ENCODE results near the gene SPOCK1.
A peak's percentile ranks its signal among the peaks of the same experiment; 100 is the strongest.

The SPOCK1 gene

GRCh38 chr5:137320056-137321045 is 178.8 kb downstream of the SPOCK1 start:
- peak; percentile 39 for DNase-seq

- no peak for DNase-seq
These were observed 181.1 kb downstream of the SPOCK1 start for GRCh38 chr5:137318027-137318426.

- DNase-seq = no peak
These were observed 182.8 kb downstream of the SPOCK1 start for GRCh38 chr5:137316346-137316736.

- no peak for DNase-seq
These were observed 183.4 kb downstream of the SPOCK1 start for GRCh38 chr5:137315534-137316345.

DNA sequence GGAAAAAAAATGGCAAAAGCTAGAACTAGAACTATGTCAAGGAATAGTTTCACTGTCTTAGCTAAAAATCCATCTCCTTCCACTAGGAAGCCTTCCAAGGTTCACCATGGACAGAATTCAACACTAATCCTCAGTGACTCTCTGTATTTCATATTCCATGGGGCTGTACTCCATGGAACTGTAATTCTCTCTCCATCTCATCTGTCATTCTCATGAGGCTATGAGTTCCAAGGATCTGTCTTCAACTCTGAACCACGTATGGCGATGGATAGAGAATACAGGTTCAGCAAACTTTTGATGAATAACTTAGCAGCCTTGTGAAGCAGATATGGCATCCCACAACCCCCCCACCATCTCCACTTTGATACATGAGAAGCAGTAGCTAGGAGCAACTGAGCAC is 184.0 kb downstream of the SPOCK1 start:
- DNase-seq = no peak

DNA sequence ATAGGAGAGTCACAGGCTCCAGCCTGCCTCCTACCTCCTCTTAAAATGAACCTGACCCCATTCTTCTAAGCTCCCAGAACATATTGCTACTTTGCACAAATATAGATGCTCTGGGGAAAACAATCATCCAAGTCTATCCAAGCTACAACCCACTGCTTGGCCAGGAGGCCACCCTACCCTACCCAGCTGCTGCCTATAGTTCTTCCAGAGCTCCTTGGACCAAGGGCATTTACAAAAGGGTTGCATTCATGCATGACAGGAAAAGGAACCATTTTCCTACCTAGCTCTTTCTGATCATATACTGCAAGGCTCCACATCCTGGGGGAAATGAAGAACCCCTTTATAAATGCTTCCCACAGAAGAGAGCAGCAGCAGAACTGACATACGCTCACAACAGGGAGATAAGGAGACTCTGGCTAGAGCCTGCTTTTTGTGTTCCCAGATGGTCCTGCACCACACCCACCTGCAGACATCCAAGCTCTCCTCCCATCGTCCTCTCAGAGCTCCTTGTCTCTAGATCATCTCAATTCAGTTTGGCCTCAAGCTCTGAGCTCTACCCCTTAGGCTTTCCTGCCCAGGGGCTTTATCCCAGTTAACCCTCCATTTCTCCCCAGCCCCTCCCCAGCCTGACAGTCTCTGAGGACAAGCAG is 185.5 kb downstream of the SPOCK1 start:
- DNase-seq = no peak

DNA sequence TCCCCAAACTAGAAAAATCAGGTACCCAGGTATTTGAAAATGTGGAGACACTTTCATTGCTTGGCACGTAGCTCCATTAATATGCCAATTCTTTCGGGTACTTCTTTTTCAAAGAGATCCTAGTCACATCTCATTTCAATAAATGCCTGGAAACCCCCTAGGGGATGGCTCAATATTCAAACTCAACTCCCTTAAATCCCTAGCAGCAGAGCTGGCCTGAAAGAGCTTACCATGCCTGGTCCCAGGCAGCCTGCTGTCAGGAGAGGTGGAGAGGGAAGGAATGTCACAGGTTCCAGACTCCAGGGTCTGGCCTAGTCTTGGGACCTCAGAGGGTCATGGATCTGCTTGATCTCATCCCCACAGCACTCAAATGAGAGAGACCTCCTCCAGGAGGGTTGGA is 187.1 kb downstream of the SPOCK1 start:
- no peak for DNase-seq

- DNase-seq = no peak
These were observed 188.9 kb downstream of the SPOCK1 start for GRCh38 chr5:137310051-137310730.

DNA sequence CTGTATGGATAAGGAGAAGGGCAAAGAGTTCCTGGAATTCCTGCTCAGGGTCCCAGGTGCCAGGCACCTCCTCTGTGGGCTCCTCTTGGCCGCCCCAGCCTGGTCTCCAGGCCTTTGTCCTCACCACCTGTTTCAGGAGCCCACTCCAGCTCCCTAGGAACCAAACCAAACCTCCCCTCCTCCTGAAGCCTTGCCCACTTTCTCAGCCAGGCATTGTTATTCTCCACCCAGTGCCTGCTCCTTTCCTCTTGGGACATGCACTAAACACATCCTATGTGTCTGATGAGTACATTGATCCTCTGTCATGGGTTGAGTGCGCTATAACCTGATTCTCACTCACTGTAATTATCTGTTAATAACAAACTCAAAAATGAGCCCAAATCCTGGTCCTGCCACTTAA is 189.8 kb downstream of the SPOCK1 start:
- DNase-seq = no peak

GRCh38 chr5:137308311-137308710 is 190.8 kb downstream of the SPOCK1 start:
- DNase-seq = no peak

- DNase-seq = no peak
These were observed 192.2 kb downstream of the SPOCK1 start for GRCh38 chr5:137306903-137307302.

DNA sequence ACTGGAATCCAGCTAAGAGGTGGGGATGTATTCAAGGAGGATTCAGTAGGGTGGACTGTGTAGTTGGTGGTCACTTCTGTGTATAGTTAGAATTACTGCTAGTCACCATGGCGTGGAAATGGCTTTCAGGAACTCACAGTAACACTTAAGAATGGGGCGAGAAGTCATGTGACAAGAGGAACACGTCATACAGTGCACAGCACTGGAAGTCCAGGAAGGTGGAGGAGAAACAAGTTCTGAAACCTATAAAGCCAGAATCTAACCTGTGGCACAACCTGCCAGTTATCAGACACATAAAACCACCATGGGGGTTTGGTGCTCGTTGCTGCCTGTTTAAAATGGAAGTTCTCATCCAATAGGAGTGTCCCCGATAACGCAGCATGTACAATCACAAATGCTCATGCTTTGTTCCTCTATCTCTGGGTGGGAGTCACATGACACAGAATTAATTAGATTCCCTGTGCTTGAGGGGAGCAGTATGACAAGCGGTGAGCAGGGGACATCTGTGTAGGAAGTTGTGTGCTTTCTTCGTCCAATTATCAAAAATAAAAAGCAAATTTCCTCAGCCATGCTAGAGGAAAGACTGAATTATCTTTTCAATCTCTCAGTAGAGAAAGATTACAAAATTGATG is 193.0 kb downstream of the SPOCK1 start:
- no peak for DNase-seq

DNA sequence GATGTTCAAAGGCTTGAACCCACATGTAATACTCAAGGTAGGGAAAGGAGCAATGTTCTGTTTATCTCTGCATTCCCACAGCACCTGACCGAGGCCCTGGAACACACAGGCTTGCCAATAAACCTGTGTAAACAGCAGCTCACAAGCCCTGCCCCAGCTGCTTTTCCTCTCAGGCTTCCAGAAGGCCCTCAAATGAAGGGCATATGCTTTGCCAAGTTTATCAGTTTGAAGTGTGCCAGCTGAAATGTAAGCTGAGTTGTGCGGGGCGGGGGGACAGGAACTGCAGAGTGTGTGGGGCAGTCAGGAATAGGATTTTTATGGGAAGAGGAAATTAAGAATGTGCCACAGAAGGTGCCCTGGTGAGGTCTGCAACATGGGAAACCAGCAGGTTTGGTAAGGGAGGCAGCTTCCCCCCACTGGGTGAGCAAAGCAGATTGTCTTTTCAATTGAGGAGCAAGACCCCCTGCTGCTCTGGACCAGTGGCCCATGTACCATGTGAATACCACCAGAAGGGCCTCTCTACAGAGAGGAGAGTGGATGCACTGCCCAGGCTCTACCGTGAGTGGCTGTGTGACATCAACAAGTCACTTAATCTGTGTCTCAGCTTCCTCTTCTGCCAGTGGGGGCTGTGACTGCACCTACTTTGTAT is 194.8 kb downstream of the SPOCK1 start:
- DNase-seq = no peak

- no peak for DNase-seq
These were observed 195.6 kb downstream of the SPOCK1 start for GRCh38 chr5:137303509-137303908.

GRCh38 chr5:137300411-137301240 is 198.5 kb downstream of the SPOCK1 start:
- no peak for DNase-seq

DNA sequence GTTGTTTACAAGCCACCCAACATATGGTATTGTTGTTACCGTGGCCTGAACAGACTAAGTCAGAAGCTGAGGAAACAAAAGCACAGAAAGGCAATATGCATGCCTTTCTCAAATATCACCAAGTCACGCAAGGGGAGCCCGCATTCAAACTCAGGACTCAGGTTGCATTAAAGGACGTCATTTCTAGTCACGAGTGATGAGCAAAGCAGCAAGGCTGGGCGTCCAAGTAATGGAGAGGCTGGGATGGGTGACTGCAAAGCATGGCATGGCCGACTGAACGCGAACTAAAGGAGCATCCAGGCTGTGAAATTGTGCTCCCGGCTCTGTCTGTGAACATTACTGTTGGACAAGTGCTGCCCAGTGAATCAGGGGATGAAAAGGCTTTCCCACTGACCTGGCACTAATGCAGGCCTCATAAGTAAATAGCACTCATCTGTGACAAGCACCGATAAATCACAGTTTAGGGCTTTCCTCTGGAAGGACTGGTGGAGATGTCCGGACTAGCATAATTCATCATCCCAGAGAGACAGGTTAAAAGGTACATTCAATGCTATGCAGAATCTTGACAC is 202.8 kb downstream of the SPOCK1 start:
- no peak for DNase-seq

DNA sequence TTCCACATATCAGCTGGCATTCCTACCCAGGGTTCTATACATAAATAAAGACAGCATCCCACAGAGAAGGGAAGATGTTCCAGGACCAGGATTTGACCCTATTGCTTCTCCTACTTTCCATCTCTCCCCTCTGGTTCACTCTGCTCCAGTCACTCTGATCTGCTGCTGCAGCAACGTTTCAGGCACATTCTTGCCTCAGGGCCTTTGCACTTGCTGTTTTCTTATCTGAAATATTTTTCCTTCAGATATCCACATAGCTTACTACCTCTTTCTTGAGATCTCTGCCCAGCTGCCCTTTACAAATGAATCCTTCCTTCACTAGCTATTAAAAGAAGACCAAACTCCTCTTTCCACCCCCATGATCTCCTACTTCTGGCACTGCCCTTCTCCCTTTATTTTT is 204.5 kb downstream of the SPOCK1 start:
- DNase-seq = no peak

DNA sequence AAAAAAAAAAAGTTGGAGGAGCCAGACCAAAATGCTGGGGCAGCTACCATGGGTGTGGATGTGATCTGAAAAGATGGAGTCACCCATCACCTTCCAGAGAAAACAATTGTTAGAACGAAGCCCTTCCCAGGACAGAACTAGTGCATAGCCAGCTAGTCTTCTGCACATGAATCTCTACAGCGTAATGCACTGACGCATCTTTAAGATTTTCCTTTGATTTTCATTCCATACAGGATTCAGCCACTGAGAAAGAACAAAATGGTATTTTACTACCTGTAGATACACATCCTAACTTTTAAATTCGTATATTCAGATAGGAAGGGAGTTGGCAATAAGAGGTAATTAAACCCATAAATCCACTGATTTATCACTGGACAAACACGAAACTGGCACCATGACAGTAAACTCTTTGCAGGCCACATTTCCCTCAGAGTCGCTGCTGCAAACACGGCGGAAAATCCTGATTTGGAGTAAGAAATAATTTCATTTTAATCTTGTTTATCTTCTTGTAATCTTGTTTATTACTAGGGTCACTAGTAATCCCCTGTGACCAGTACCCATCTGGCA is 206.6 kb downstream of the SPOCK1 start:
- DNase-seq = no peak

- DNase-seq = no peak
These were observed 207.7 kb downstream of the SPOCK1 start for GRCh38 chr5:137291436-137291835.

GRCh38 chr5:137291031-137291430 is 208.1 kb downstream of the SPOCK1 start:
- no peak for DNase-seq

All from CD4-positive, alpha-beta T cell treated with Interleukin-10 for 1 hour (primary cell).